Brain microvascular endothelial cell (primary cell): Measurements from ENCODE around the gene ODF2L.

Experiments
- DNase-seq: peaks from one replicate; pipeline ENCODE4 v3.0.0-alpha.2; 2020
- H3K27ac ChIP-seq: fragments of 250-450 bp; sonication (Bioruptor Pico); 2 replicates; pipeline ENCODE4 v1.5.1; 2020; ENCODE audit warnings: mild to moderate bottlenecking, moderate library complexity
- H3K27me3 ChIP-seq: fragments of 250-450 bp; sonication (Bioruptor Pico); replicated peaks from 2 replicates; pipeline ENCODE4 v1.5.1; 2020; ENCODE audit warnings: mild to moderate bottlenecking
- H3K36me3 ChIP-seq: fragments of 250-450 bp; sonication (Bioruptor Pico); replicated peaks from 2 replicates; pipeline ENCODE4 v1.5.1; 2020; ENCODE audit warnings: mild to moderate bottlenecking
- H3K4me3 ChIP-seq: 2 replicates; pipeline ENCODE4 v1.5.1; 2011; ENCODE audit warnings: low read depth, mild to moderate bottlenecking, control low read depth, low read length, moderate library complexity
- CTCF ChIP-seq: IDR thresholded peaks from 2 replicates; pipeline ENCODE4 v1.5.1; 2011; ENCODE audit warnings: low read depth, mild to moderate bottlenecking, moderate library complexity, low read length, control low read depth, inconsistent platforms; ENCODE audit errors: missing control alignments
- in situ Hi-C: cut with HindIII; loops from 2 replicates; pipeline ENCODE4 v1.10.0; 2017; ENCODE audit warnings: low sequenced_read_pairs, low pct_ligation_motif_present

Gene ODF2L

DNA sequence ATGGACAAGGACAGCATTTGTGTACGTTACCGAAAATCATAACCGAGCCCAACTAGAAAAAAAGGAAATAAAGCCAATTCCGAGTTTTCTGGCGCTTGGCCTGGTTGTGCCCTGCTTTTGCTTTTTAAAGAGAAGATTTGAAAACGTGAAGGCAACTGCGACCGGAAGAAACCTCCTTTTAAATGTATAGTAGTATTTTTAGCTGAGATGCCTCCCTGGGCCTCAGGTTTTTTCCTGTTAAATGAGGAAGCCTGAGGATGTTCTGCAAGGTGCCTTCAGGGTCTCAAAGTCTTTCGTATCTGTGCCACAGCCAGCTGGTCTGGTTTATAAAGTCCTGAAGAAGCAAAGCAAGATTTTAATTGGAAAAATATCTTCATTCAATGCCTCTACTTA lies 371 bp upstream of the ODF2L start:
- H3K27ac ChIP-seq, result peak overlapping the region; percentile 77
- no peaks in the 10 kb centered on the region for H3K36me3 ChIP-seq
- TF ChIP-seq CTCF, result no peak
- H3K27me3 ChIP-seq, result no peaks in the 10 kb centered on the region
- in situ Hi-C loops, result no loop called here
- H3K4me3 ChIP-seq, result peak overlapping the region; percentile 76
- DNase-seq, result no peak

- Histone ChIP-seq H3K27ac (no peak overlapping the region), H3K4me3 (no peak overlapping the region), H3K36me3 (no peaks in the 10 kb centered on the region), H3K27me3 (no peaks in the 10 kb centered on the region)
- in situ Hi-C loops, result no loop called here
- peak; percentile 41 for DNase-seq
- no peak for TF ChIP-seq CTCF
Measured at GRCh38 chr1:86394416-86394815, 1.7 kb downstream of the ODF2L start.

- TF ChIP-seq CTCF, result no peak
- Histone ChIP-seq H3K4me3 (no peak overlapping the region), H3K36me3 (no peaks in the 10 kb centered on the region), H3K27me3 (no peaks in the 10 kb centered on the region), H3K27ac (no peak overlapping the region)
- no peak for DNase-seq
- in situ Hi-C loops, result no loop called here
Measured at GRCh38 chr1:86389307-86389706, 6.8 kb downstream of the ODF2L start.

- no peak for DNase-seq
- no peaks in the 10 kb centered on the region for H3K27me3 ChIP-seq
- no peak overlapping the region for H3K27ac ChIP-seq
- no peaks in the 10 kb centered on the region for H3K36me3 ChIP-seq
- no peak for TF ChIP-seq CTCF
- in situ Hi-C loops, result no loop called here
- no peak overlapping the region for H3K4me3 ChIP-seq
Measured at GRCh38 chr1:86388777-86389176, 7.3 kb downstream of the ODF2L start.

GRCh38 chr1:86387916-86388627 lies 8.1 kb downstream of the ODF2L start:
- in situ Hi-C loops, result no loop called here
- Histone ChIP-seq H3K27ac (no peak overlapping the region), H3K36me3 (no peaks in the 10 kb centered on the region), H3K4me3 (no peak overlapping the region), H3K27me3 (no peaks in the 10 kb centered on the region)
- no peak for TF ChIP-seq CTCF
- DNase-seq, result no peak

DNA sequence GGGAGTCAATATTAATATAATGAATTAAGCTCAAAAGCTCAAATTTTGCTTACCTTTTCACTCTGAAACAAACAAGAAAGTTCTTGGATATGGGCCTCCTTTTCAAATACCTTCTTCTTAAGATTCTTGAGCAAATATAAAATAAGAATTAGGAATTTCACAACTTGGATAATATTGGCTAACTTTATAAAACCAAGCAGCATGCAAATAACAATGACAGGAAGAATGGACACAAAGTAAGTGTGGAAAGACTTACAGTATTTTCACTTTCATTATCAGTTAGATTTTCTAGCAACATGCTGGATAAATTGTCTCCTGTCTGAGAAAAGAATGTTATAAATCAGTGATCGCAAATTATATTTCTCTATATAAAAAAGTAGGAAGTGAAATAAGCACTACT lies 13.2 kb downstream of the ODF2L start:
- in situ Hi-C loops, result no loop called here
- Histone ChIP-seq H3K36me3 (peaks cover 8% of the 10 kb centered on the region), H3K27ac (no peak overlapping the region), H3K4me3 (no peak overlapping the region), H3K27me3 (no peaks in the 10 kb centered on the region)
- no peak for TF ChIP-seq CTCF
- DNase-seq, result no peak
